HG03521 (cell line): ENCODE measurements around the gene NUDCD3.

Source experiments
- ATAC-seq: cut with Tn5 transposase; IDR thresholded peaks from one replicate; pipeline ENCODE4 v1.9.1; 2021; ENCODE audit warnings: mild to moderate bottlenecking, moderate library complexity; ENCODE audit not compliant: unreplicated experiment

NUDCD3 gene

DNA sequence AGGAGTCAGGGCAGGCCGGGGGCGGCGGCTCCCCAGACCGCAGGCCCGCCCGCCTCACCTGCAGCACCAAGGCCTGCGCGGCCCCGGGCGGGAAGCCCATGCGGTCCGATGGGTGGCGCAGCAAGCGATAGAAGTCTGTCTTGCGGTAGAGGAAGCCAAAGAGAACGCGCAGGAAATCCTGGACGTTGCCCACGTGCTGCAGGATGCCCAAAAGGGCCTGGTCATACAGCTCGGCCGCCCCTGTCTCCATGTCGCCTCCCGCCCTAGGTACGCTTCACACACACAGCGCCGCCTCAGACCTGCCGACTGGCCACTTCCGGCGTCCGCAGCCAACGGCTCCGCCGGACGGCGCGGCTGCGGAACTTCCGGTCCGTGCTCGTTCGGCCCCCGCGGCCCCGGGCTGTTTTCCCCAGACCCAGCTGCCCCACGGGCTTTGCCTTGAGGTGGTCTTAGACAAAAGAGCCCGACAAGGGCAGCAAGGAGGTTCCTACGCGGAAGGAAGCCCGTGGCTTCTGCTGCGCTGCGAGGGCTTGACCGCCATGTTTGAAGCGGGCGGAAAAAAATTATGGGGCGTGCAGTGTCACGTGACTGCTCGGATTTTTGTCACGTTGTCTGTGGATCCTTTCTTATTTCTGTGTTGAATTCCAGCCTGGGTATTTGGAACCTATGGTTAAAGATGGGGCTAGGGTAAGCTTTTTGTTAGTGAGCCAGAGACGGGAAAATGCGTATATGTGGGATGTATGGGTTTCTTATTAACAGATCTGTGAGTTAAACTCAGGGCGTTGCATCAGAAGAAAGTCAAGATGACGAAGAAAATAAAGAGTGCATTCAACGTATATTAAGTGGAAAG is at the start of gene NUDCD3:
TSS of gene NUDCD3 (minus strand) at position 308 of the 850 bp plus-strand sequence. CDS start at position 250, 58 bp downstream.
- peak; percentile 91 for ATAC-seq

DNA sequence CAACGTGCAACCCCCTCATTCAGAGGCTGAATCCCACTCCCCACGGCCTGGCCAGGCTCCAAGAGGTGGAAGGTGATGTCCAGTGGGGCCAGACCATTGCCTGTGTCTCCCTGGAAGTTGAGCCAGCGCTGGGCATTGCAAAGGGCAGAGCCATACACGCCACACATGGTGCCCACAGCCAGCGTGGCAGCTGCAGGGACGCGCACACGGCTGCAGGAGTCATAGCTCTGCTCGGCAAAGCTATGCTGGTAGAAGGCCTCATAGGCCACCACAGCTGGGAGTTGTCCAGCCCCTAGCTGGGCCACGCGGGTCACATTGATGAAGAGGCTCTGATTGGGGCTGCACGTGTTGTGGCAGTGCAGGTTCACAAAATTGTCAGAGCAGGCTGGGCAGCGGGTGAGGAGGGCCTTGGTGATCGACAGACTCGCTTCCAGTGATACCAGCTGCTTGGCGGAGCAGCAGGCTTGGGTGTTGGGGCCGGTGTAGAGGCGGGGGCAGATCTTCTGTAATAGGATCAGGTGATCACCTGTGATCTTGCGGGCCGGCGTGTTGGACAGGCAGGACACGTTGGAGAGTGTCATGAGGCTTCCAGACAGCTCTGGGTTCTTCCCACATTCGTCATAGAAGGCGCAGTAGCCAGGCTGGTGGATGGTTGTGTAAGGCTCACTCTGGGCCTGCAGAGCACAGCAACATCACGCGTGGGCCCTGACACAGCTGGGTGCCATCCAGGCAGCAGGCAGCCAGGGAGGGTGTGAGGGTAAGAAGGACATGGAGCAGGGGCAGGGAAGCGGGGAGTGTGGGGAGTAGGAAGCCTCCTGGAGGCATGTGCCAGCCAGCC is 49.4 kb upstream of the NUDCD3 start:
- no peak for ATAC-seq

DNA sequence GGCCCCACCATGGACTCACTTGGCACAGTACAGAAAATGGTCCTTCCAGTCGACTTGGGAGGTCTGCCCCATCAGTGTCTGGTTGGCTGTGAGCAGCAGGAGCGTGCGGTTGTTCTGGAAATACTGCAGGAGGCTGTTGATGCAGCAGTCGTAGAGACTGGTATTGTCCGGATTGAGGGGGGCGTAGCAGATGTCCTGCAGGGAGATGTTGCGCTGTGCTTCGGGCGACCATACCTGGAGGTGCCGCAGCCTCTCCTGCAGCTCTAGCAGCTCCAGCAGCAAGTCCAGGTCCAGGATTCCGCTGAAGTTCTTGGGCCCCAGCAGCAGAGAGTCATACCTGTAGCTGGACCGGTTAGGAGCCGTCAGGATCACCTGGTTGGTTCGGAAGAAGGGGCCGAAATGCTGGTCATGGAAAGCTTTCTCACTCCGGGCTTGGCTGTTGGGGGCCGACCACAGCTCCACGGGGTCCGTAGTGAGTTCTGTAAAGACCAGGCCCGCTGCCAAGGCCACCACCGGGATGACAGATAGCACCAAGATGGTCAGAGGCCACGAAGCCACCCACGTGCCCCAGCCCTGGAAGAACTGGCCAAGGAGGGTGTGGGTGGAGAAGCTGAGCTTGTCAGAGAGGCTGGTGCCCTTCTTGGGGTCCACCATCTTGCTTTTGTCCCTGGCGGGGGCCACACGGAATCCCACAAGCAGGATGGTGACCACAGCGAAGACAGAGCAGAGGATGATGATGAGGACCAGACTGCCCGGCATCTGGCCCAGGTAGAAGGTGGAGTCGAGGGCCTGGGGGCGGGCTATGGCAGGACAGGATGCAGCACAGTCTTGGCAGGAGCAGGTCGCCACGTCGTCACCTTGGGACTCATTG is 48.6 kb upstream of the NUDCD3 start:
- no peak for ATAC-seq

DNA sequence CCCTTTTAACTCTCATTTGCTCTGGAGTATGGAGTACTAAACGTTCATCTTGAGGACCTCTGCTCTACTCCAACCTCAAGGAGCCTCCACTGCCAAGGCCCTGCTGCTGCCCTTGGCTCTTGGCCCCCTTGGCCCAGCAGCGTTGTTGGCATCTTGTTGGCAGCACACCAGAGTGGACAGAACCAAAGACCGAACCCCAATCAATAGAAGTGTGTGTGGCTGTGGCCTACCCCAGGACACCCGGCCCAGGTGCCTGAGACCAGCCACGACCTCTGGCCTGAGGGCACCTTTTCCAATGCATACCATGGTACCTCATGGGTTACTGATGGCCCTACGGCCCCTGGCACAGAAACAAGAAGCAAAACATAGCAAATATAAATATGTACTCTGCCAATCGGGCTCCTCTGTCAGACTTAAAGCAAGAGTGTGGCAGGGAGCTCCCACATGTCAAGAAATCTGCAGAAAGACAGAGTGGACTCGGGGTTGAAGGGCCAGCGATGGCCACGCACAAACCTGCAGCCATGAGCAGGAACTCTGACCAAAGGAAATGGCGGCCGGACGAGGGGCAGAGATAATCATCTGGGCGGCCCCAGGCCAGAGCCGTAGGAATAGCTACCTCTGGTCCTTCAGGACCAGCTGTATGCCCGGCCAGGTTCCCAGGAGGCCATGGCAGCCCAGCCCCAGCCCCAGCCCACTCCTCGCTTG is 47.8 kb upstream of the NUDCD3 start:
- no peak for ATAC-seq

DNA sequence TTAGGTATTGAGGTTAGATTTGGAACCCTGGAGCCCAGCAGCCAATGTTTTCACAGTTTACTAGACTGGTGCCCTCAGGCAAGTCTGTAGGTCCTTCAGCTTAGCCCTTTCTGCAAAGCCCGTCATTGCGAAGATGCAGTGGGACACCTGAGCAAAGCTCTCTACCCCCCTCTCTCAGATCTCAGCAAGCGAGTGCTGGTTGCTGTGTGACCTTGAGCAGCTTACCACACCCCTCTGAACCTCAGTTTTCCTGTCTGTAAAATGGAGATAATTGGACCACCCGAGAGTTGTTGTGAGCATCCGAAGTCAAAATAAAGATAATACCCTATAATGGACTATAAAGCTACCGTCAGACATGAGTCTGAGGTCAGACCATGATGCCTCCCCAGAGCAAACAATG is 47.0 kb upstream of the NUDCD3 start:
- no peak for ATAC-seq

DNA sequence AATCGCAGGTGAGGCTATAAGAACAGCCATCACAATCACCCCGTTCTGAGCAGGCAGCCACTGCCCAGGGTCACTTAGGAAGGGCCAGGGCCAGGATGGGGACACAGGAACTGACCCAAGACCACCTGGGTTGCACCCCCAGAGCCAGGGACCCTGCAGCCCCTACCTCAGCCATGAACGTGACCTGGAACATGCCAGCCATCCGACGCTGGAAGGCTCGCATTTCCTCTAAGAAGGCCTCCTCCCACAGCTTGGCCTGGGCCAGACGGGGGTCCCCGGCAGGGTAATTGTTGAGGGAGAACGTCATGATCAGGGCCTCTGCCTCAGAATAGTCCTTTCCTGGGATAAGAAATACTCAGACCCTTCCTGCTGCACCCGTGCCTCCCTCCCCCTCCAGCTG is 45.6 kb upstream of the NUDCD3 start:
- ATAC-seq = no peak

DNA sequence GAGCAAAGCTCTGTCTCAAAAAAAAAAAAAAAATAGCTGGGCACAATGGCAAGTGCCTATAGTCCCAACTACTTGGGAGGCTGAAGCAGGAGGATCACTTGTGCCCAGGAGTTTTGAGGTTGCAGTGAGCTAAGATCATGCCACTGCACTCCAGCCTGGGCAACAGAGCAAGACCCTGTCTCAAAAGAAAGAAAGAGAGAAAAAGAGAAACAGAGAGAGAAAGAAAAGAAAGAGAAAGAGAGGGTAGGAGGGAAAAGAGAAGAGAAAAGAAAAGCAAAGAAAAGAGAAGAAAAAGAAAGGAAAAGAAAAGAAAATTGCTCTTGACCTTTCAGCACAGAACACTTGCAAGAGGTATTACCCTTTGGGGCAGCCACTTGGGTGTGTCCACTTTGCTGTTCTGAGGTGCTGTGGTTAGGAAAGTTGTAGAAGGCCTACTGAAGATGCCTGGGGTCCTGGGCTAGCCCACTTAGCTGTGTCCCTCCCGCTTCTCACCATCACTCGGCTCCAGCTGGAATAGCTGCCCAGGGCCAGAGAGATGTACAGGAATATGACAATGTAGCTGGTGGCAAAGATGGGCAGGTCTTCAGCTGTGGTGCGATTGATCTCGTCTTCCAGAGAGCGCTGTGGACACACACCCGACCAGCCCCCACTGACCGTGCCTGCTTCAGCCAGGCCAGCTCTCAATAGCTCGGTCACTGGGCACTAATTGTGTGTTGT is 45.0 kb upstream of the NUDCD3 start:
- no peak for ATAC-seq

DNA sequence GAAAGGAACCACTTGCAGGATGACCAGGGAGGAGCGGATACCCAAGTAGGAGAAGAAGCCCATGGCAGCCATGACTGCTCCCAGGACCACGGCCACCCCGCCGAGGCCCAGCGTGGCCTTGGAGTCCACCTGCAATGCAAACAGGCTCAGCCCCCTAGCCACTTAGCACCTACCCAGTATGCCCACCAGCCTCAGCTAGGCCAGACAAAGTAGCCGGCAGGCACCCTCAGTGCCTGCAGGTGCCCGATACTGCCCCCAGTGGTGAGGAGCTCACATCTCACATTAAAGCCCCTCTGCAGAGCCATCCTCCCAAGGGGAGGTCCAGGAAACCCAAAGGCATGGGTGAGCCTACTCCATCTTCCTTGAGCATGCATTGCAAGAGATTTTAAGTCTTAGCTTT is 44.0 kb upstream of the NUDCD3 start:
- peak; percentile 54 for ATAC-seq

DNA sequence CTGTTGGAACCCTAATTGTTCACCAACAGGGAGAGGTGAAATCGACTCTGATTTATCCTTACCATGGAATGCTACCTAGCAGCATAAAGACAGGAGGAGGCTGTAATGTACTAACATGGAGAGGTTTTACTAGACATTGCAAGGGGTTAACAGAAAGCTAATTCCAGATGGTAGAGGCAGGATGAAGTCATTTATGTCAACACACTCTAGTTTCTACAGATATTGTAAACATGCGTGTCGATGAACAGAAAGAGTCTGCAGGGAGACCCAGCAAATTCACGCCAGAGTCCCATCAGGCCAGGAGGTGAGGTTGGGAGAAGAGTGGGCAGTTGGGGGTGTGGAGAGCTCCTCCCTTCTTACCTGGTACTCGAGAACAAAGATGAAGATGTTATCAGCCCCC is 43.6 kb upstream of the NUDCD3 start:
- no peak for ATAC-seq

DNA sequence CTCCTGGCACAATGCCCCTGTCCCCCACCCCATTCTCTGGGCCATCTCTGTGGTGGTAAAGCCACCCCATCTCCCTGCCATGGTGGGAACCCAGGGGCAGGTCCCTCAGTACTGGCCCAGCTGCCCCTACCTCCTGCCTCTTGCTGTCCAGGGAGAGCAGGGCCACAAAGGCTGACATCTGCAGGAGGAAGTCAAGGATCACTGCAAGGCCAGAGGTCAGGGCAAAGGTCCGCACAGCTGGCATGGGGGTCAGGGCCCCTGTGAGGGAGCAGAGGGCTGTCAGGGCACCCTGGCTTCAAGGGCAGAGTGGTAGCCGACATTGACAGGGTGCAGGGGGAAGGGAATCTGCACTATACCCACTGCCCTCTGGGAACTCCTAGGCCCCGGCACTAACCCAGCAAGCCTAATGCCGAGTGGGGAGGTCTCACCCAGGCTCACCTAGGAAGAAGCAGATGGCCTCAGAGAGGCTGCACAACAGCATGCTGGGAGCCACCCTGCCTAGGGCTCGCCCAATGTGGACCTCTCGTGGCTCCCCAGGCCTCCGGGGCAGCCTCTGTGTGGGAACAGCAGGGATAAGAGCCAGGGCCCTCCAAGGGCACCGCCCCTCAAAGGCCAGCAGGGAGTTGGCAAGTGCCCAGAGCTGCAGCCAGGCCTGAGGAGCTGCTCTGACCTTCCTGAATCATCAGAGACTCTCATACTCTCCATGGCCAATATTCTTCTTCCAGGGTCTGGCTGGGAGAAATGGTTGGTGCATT is 43.0 kb upstream of the NUDCD3 start:
- ATAC-seq = no peak

DNA sequence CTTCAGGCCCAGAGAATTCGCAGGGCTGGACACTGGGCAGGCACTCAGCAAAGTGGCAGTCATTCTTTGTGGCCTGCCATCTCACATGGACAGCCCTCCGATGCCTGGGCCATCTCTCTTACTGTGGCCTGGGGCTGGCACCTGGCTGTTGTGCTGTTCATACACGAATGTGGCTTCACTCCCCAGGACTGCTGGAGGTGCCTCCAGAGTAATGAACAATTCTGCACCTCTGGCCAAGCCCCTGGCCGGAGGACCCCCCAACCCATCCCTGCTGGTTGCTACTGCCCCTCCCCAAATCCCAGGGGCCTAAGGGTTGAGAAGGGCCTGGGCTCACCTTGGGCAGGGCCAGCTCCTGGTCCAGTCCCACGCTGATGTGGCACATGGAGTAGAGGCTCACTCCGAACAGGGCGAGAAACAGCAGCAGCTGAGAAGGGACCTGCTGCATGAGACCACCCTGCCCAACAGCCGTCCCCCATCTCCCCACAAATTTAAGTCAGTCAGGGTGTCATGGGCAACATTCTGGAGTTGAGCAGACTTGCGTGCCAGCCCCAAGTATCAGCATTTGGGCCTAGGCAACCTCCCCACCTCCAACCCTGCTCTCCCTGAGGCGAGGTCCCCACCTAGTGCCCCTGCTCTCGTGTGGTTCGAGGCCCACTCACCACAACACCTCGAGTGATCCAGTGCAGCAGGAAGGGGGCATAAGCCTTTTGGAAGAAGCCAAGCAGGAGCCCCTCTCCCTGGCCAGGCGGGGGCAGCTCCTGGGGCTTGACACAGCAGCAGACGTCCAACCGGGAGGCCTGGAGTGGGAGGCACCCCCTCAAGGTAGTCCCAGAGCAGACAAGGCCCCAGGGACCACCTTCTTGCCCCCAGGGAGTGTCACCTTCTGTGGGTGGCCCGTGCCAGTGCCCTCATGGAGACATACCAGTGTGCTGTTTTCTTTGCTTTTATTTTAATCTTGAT is 41.2 kb upstream of the NUDCD3 start:
- ATAC-seq = no peak

DNA sequence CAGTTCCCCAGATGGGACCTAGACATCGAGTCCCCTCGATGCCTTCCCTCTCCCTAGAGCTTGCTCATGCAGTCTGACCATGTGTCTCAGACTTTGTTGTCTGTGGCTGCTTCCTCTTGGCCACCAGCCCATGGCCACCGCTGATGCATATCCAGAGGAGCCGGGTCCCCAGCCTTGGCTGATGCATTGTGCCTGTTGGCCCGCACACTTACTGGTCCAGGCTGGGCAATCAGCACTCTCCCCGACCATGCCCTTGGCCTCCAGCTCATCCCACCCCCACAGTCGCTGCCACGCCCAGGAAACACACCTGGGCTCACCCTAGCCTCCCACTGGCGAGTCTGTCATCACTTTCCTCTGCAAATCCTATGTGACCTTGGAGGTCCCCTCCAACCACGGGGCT is 40.5 kb upstream of the NUDCD3 start:
- ATAC-seq = no peak

DNA sequence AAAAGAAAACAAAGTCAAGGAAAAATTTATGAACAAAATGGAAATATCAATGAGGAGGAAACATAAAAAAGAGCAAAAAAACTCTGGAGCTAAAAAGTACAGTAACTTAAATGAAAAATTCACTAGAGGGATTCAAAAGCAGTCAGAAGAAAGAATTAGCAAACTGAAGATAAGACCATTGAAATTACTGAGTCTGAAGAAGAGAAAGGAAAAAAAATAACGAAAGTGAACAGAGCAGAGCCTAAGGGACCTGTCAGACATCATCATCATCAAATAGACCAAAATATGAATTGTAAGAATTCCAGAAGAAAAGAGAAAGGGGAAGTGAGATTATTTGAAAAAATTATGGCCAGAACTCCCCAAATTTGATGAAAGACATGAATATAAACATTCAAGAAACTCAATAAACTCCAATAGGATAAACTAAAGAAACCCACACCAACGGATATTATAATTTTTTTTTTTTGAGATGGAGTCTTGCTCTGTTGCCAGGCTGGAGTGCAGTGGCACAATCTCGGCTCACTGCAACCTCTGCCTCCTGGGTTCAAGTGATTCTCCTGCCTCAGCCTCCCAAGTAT is 34.4 kb upstream of the NUDCD3 start:
- ATAC-seq = no peak

DNA sequence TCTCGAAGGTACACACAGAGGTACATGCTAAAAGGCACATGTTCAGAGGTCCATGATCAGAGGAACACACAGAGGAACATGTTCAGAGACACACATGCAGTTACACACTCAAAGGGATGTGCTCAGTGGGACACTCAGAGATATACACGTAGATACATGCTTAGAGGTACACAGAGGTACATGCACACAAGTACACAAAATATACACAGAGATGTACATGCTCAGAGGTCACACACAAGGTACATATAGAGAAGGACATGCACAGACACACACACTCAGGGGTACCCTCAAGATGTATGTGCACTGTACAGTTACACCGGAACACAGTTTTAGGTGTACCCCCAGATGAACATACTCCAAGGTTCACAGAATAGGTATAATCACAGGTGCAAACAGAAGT is 31.9 kb upstream of the NUDCD3 start:
- ATAC-seq = no peak

DNA sequence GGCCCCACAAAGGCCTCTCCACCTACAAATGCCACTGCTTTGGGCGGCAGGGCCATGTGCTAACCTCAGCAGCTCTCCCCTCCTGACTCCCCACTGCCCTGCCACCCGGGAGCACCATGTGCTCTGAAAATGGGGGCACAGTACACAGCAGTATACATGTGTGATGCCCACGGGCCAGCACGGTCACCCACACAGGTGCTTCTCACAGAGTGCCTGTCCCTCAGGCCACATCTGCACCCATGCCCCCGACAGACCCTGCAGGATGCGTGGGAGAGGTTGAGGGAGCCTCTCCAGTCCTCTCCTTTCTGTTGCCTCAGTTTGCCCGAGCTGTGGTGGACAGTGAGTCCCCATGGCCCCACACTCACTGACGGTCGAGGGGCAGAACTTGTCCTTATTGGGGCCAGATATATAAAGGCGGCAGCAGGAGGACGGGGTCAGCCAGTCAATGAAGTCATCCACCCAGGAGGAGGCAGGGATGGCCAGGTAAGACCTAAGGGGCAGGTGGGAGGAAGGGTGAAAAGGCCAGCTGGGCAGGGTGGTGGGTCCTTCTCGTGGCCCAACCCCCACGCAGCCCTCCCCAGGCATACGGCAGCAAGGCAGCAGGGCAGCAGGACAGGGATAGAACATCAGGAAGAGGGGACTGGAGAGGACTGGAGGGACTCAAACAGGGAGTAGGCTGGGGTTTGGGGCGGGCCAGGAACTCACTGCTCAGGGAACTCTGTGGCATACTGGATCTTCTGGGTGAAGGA is 31.1 kb upstream of the NUDCD3 start:
- no peak for ATAC-seq

DNA sequence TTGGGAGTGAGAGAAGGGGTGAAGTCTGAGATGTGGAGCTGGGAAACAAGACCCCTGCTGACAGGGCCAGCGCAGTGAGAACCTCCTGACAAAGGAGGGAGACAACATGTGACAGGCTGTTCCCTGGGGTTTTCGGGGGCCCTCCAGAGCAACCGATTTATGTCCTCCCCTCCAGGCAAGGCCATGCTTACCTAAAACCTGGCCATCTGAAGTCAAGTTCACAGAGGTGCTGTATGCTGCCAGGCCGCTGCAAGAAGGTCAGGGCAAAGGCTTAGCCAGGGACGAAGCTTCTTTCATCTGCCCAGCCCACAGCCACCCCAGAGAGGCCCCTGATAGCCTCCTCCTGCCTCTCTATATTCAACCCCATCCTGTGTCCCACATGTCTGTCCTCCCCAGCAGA is 30.1 kb upstream of the NUDCD3 start:
- no peak for ATAC-seq

DNA sequence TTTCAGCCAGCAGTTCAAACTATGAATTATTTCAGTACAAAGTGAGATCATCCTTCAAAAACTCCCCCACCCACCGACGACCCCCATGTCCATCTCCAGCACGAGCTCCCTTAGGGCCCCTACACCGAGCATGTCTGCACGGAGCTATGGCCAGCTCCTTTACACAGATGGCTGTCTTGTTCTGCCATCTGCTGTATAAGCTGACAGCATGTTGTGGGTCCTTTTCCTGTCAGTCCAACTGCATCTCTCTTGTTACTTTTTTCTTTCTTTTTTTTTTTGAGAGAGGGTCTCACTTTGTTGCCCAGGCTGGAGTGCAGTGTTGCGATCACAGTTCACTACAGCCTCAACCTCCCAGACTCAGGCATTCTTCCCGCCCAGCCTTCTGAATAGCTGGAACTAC is 29.1 kb upstream of the NUDCD3 start:
- no peak for ATAC-seq
